ENCODE results near the gene BRAP.
"Not testable (repeated sequence)": the region's sequence is repeated elsewhere in the genome, so short reads cannot be mapped to it uniquely, and the experiment has no call there.

BRAP gene

DNA sequence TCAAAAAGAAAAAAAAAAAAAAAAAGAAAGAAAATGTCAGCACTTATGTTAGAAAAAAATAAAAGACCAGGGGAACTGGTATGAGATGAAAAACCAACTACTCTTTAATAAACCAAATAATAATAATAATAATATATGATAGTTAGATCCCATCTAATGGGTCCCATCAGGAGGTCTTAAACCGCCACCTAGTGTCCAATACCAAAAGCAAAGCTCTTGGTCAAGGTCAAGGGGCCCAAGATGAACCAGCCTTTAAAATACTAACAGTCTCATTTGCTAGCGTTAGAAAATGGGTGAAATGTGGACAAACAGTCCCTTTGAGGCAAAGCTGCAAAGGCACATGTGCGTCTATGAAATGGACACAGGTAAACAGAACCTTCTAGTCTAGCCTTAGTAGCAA, 12.3 kb downstream of the BRAP start:
- DNase-seq = no peak

DNA sequence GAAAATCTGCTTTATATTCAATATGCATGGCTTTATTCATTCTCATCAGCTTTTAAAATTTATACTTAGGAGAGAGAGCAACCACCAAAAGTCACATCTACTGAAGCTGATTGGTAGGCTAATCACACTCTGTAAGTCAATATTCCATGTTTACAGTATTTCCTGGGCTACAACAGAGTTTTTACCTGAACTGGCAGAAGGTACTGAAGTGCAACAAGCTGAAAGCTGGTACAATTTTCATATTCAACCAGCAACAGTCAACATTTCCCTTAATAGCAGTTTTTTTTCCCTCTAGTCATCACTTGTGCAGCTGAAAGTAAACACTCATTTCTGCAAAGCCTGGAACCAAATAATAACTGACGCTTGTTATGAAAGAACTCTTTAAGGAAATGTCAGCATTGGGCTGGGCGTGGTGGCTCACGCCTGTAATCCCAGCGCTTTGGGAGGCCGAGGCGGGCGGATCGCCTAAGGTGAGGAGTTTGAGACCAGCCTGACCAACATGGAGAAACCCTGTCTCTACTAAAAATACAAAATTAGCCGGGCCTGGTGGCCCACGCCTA, 12.9 kb downstream of the BRAP start:
- DNase-seq = no peak

DNA sequence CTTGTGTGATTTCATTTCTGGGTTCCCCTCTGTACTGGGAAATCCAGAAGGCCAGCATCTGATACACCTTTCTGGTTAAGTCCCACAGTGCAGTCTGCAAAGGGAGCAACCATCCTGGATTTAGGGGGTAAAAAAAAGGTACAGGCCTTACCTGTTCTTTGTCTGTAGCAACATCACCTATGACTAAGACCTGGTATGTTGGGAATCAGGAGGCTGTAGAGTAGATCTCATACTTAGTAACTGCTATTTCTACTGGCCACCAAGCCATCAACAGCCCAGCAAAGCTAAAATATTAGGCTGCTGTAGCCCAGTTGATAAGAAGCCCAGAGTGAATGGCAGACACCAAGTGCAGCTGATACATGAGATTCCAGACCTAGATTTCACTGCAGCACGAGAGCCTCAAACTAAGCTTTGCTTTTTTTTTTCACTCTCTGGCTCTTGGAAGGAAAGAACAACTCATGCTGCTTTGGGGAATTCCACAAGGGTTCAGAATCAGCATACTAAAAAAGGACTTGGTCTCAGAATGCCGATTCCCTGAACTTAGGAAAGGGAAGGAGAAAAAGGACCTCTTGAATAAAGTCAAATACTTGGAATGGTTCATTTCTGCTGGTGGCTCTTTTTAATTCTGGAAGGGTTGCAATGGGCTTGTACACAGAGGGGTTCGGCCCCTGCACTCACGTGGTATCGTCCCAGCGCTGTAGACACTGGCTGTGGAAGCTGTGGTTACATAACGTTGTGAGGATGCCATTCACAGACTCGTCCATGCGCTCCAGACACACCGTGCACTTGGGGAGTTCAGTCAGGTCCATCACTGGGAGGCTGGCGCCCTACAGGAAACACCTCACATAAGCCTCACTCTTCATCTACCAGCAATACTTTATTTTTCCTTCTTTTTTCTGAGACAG, 20.5 kb downstream of the BRAP start:
- DNase-seq = no peak

DNA sequence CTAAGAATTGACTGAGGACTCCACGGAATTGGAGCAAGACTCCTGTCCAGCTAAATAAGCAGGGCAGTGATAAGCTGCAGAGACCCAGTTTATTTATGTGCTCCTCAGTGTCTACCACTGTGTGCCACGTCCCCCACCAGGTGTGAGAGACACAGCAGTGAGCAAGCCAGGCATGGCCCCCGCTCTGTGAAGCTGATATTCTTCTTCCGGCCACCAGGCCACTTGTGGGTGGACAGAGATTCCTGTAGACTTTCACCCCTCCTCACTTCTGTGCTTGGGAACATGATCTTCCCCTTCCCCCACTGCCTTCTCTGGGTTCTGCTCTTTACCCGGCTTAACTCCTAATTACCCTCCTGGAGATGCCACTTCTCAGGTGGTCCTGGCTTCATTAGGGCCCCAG, 21.3 kb downstream of the BRAP start:
- DNase-seq = no peak

DNA sequence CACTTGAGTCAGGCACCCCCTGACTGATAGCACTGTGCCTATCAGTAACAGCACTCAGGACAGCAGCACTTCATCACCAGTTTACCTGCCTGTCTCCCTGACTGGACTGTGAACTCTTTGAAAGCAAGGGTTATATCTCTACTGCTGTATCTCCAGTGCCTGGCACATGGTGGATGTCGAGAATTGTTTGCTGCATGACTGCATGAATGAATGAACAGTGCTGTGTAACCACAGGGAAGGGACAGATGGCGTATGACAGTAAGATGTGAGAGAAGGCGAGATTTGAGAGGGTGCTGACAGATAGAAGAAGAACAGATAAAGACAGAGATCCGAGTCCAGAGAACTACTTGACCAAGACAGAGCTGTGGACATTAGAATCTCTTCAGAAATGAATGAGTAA, 29.7 kb downstream of the BRAP start:
- DNase-seq = no peak

DNA sequence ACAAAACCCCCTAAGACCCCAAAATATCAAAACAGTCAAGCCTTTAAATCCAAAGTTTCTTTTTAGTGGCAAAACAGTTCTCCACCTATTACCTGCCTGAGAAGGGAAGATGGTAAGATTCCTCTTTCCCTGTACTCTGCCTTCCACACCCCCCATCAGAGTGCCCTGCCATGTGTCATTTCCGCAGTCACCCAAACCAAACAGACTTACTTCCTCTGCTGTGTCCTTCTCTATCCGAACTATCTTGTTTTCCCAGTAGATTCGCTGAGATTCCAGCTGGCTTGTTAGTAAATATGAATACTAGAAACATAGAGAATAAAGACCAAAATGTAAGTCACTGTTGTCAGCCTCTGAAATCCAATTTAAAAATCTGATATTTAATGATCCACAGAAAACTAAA, 30.4 kb downstream of the BRAP start:
- DNase-seq = no peak

DNA sequence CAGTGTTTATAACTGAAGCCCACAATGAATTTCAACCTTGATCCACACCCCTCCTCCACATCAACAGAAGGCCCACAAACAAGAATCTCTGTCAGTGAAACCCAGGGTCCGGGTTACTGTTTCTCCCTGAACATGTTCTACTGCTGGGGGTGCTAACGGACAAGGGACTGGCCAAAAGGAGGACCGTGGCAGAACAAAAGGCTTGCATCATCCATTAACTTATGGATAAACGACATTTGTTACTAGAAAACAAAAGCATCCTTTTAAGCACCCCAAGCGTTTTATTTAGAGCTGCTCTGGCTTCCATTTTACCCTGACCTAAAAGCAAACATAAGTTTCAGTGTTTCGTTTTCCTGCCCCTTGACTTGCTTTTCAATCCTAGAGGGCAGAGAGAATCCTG, 32.2 kb downstream of the BRAP start:
- no peak for DNase-seq

DNA sequence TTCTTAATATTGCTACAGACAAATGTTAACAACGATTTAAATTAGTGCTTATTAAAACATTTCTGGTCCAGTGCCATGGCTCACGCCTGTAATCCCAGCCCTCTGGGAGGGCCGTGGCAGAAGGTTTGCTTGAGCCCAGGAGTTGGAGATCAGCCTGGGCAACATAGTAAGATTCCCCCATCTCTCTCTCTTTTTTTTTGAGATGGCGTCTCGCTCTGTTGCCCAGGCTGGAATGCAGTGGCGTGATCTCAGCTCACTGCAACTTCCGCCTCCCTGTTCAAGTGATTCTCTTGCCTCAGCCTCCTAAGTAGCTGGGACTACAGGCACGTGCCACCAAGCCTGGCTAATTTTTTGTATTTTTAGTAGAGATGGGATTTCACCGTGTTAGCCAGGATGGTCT, 33.2 kb downstream of the BRAP start:
- not testable (repeated sequence) for DNase-seq

DNA sequence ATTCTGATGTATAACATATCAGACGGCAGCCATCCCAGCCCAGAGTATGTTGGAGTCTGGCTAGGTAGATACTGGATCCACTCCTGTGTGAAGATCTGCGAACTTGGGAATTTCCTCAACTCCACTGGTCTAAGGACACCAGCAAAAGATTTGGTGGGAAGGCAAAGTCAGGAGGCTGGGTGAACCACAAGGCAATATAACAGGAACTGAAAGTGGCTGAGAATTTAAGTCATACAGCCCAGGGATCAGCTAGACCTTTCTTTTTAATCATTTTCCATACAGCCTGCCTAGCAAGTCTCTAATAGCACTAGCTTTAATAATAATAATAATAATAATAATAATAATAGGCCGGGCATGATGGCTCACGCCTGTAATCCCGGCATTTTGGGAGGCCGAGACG, 34.8 kb downstream of the BRAP start:
- no peak for DNase-seq

DNA sequence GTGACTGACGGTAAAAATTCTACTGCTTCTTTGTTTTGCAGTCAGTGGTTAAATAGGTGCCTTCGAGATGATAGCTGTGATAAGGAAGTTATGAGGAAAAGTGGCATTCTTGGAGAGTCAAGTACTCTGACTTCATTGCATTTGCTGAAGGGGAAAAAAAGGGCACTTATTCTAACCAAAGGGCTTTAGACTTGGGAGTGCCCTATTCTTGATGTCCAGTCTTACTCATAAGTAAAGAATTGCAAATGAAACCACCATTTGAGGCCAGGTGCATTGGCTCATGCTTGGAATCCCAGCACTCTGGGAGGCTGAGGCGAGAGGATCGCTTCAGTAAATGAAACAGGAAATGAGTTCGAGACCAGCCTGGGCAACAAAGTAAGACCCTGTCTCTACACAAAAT, 40.3 kb downstream of the BRAP start:
- DNase-seq = no peak

DNA sequence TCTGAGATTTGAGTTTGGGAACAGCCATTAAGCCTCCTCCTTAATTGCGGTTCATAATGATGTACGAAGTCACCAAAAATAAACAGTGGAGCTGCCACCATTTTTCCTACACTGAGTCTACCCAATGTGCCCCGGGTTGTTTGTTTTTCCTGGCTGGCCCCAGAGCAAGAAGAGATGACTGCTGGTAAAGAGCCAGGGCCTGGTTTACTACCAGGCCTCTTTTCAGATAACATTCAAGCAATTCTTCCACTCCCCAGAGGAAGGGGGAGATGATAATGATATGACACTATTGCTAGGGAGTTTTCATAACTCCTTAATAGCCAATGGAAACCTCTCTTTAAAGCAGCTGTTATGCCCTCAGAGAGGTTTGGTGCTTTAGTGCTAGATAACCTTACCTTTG, 42.3 kb downstream of the BRAP start:
- DNase-seq = no peak

DNA sequence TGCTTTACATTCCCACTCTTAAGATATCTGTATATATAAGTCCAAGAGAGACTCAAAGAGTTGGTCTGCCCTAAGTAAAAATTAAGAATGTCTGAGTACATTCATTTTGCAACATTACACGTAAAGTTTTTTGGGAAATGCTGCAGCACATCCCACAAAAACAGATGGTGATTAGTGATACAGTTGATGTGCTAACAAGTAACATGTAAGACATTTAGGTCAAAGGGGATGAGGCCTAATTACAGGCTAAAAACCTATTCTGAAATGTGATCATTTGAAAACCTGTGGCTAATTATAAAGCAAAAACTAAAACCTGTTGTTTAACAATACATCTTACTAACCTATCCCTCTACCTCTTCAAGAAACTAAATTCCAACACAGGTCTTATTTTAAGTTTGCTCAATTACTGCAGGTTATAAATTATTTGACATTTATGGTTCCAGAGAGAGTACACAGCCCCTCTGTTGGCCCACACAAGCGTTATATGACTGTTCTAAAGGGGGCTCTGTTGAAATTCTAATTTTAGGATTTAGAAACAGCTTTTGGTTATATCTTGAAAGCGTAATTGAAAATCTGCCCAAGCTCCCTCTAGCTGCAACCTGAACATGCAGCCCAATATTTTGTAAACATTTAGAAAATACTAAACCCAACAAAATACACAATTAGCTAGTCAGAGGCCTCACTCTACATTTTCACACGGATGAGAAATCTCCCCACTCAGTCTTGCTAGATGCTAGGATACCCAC, 42.9 kb downstream of the BRAP start:
- DNase-seq = no peak

DNA sequence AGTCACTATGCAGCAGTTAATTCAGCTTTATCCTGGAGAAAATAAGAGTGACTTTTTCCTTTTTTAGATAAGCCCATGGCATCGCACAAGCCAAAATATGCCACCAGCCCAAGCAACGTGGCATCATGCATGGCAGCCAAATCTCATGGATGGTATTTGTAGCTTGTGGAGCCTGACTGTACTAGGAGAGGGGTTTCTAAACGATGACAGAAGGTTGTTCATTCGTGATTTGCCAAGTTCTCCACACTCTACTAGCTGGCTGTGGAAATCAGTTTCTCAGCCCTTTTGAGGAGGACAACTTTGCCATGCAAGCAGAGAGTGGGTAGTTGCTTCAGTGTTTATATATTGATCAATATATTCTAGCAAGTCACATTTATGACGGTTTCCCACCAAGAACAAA, 45.2 kb downstream of the BRAP start:
- no peak for DNase-seq

DNA sequence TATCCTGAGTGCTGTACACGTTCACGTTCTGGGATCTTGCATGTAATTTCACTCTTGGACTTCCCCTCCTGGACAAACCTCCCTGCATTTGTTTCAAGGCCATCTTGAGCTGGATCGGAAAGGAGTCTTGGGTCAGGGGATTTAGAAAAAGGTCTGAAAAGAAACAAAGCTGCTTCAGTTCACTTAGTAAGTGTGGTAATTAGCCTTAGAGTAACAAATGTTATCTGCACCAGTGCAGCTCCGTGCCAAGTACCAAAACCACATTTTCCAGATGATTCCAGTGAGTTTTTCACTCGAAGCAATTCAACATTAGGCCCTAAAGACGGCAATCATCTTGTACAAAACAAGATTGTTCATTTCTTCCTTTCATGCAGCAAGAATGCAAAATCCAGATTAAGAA, 47.2 kb downstream of the BRAP start:
- DNase-seq = no peak

DNA sequence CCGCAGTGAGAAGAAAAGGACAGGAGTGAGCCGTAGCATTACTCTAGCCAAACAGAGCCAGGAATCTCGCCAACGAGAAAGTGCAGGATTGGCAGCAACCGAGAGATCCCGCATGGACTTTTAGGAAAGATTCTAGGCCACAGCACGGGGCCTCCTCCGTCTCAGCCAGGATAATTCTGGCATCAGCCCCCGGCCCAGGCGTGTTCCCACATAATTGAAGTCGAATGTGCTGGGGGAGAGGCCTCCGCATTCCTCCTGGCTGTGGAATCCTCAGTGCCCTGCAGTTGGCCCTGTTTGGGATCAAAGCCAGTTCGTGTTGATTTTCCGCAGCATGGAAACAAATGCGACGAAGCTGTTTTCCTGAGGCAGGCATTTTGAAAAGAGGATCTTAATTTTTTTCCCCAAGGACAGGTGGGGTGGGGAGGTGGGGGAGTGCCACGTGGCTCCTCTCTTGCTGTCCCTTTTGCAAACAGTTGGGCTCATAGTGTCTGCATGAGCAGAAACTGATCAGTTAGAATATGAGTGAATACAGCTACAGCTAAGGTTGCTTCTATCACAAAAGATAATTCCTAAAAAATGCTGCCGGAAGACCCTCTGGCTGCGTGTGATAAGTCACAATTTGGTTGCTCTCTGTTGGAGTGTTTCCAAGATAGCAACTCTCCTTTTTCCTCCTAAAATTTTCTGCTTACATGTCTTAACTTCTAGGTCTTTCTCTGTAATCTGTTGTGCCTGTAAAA, 49.4 kb downstream of the BRAP start:
- no peak for DNase-seq

DNA sequence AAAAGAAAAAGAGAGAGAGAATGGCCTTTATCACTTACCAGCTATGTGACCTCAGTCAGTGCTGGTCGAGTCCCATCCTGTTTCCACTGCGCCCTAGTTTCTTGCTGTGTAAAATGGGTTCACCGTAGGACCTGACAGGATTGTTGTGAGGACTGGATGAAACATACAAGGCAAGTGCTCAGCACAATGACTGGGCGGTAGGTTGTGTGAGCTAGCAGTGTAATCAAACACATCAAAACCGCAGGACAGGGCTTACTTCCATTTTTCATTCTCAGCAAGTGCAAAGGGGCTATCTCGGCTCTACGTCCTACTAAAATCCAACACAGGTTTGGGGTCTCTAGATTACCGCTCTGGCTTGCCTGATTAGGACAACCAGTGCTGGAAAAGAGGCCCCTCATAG, 50.2 kb downstream of the BRAP start:
- DNase-seq = no peak

DNA sequence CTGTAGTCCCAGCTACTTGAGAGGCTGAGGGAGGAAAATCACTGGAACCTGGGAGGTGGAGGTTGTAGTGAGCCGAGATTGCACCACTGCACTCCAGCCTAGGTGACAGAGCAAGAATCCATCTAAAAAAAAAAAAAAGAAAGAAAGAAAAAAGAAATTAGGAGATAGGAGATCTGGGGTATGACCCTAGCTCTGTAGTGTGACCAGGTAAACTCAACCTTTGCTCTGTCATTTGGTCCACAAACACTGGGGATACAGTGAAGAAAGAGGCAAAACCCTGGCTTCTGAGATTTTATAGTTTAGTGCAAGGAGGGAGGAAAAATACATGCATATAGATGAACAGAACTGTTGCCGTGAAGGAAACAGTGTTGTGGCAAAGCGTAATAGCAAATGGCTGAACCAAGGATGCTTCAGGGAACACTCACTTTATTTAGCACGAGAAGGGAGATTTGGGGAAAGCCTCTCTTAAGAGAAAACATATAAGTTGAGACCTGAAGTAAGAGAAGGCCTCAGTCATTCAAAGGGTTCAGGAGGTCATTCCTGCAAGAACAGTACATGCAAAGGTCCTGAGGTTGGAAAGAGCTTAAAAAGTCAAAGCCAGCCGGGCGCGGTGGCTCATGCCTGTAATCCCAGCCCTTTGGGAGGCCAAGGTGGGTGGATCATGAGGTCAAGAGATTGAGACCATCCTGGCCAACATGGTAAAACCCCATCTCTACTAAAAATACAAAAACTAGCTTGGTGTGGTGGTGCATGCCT, 57.1 kb downstream of the BRAP start:
- no peak for DNase-seq

DNA sequence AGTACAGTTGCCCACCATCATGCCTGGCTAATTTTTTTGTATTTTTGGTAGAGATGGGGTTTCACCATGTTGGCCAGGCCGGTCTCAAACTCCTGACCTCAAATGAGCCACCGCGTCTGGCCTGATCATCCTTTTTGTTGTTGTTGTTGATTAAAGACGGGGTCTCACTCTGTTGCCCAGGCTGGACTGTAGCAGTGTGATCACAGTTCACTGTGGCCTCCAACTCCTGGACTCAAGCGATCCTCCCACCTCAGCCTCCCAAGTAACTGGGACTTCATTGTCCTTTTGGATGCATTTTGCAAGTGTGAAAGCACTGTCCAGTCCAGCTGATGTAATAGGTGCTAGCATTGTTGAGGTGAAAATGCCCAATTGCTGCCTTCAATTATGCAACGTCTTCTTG, 59.5 kb downstream of the BRAP start:
- DNase-seq = no peak

DNA sequence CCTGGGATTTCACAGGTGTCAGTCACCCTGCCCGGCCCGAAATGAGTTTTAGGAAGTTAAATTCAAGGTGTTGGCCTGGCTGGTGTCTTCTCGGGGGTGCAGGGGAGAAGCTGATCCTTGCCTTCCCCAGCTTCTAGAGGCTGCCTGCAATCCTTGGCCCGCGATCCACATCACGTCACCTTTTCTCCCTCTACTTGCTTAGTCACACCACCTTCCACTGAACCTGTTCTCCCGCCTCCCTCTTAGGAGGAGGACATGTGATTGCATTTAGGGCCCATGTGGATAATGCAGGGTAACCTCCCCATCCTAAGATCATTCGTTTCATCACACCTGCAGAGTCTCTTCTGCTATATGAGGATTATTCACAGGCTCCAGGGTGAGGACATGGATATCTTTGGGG, 61.2 kb downstream of the BRAP start:
- DNase-seq = no peak

DNA sequence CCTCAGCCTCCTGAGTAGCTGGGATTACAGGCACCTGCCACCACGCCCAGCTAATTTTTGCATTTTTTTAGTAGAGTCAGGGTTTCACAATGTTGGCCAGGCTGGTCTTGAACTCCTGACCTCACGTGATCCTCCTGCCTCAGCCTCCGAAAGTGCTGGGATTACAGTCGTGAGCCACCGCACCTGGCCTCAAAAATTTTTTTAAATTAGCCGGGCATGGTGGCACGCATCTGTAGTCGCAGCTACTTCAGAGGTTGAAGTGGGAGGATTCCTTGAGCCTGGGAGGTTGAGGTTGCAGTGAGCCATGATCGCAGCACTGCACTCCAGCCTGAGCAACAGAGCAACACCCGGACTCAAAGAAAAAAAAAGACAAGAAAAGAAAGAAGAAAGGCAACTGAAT, 67.9 kb downstream of the BRAP start:
- not testable (repeated sequence) for DNase-seq

DNA sequence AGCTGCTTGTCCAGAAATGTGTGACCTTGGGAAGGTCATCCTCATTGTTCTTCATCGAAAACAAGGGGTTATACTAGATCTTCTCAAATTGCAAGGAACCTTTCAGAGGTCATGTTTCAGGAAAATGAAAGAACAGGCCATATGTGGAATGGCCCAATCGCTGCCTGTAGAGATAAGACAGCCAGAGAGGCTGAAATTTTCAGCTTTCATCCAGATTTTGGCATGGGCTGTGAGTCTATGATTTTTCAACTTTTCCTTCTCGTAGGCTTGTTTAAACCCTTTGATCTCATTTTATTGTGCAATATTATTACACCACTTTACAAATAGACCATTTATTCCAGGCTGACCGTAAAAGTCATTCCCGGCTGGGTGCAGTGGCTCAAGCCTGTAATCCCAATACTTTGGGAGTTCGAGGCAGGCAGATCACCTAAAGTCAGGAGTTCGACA, 69.6 kb downstream of the BRAP start:
- DNase-seq = no peak

DNA sequence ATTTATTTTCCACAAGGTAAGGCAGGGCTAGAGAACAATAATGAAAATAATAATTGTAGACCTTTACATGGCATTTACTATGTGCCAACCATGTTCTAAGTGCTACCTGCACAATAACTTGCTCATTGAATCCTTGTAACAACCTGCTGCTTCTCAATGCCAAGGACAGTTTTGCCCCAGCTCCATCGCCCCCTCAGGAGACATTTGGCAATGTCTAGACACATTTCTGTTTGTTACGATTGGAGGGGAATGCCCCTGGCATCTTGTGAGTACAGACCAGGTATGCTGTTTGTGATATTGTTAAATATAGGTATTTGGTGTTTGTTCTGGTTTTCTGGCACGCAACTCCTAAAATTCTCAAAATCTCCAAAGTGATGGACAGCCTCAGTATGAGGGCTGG, 78.5 kb downstream of the BRAP start:
- DNase-seq = no peak

Data from activated naive CD4-positive, alpha-beta T cell treated with anti-CD3 and anti-CD28 coated beads, Interleukin-2, amount 50 U/mL, for 16 hours (primary cell).